HepG2 (cell line): Measurements from ENCODE around the gene PDE4D. TPM values are rescaled to one million over a fixed set of nuclear protein-coding genes. Genes with fewer than 3 reads are reported as not detected.
A peak's percentile ranks its signal among the peaks of the same experiment; 100 is the strongest.

Source experiments
- AGO1 ChIP-seq: fragments of 200-400 bp; formaldehyde crosslinking; IDR thresholded peaks from 2 replicates; pipeline ENCODE4 v1.6.1; 2017; ENCODE audit warnings: mild to moderate bottlenecking, low read depth, low read length, moderate library complexity; ENCODE audit not compliant: poor library complexity, severe bottlenecking
- ARID3A ChIP-seq: IDR thresholded peaks from 2 replicates; pipeline ENCODE4 v1.6.1; 2012; ENCODE audit warnings: low read depth, low read length, improper control_type of control experiment
- CEBPG ChIP-seq: IDR thresholded peaks from 2 replicates; pipeline ENCODE4 v1.6.1; 2016
- CREB1 ChIP-seq, 2 experiments: fragments of 450-650 bp in 1 of 2; IDR thresholded peaks; 2 replicates each; pipeline ENCODE4 v1.6.1; 2016 to 2017; ENCODE audit warnings: control low read depth in 1 of 2, mild to moderate bottlenecking in 1 of 2, missing compliant biosample characterization in 1 of 2, missing genetic modification characterization in 1 of 2
- FOXA3 ChIP-seq: IDR thresholded peaks from 2 replicates; pipeline ENCODE4 v1.6.1; 2016; ENCODE audit warnings: missing genetic modification reagents, missing compliant biosample characterization
- GATAD2A ChIP-seq: IDR thresholded peaks from 2 replicates; pipeline ENCODE4 v1.6.1; 2016
- HOMEZ ChIP-seq: IDR thresholded peaks from 2 replicates; pipeline ENCODE4 v1.6.1; 2016; ENCODE audit warnings: low read depth
- MAFF ChIP-seq: IDR thresholded peaks from 2 replicates; pipeline ENCODE4 v1.6.1; 2011; ENCODE audit warnings: low read depth, low read length, improper control_type of control experiment
- MEF2D ChIP-seq: sonication (generic); formaldehyde crosslinking; IDR thresholded peaks from 2 replicates; pipeline ENCODE4 v1.5.1; 2020; ENCODE audit warnings: mild to moderate bottlenecking, missing genetic modification reagents
- NR2F6 ChIP-seq, 2 experiments: IDR thresholded peaks; 2 replicates each; pipeline ENCODE4 v1.6.1; 2016; ENCODE audit warnings: antibody characterized with exemption in 1 of 2, mild to moderate bottlenecking in 1 of 2
- PAXIP1 ChIP-seq: sonication (generic); formaldehyde crosslinking; conservative IDR thresholded peaks from 2 replicates; pipeline ENCODE4 v1.4.0; 2020; ENCODE audit warnings: mild to moderate bottlenecking, missing genetic modification reagents, moderate library complexity
- RBFOX2 ChIP-seq: fragments of 200-400 bp; formaldehyde crosslinking; IDR thresholded peaks from 2 replicates; pipeline ENCODE4 v1.6.1; 2017; ENCODE audit warnings: low read depth, mild to moderate bottlenecking, low read length
- SOX5 ChIP-seq: IDR thresholded peaks from 2 replicates; pipeline ENCODE4 v1.6.1; 2016; ENCODE audit warnings: borderline replicate concordance
- ZNF740 ChIP-seq: sonication (generic); formaldehyde crosslinking; IDR thresholded peaks from 2 replicates; pipeline ENCODE4 v1.4.0; 2020; ENCODE audit warnings: missing genetic modification reagents
- ZNF782 ChIP-seq: sonication (generic); formaldehyde crosslinking; IDR thresholded peaks from 2 replicates; pipeline ENCODE4 v1.4.0; 2020; ENCODE audit warnings: missing genetic modification reagents, mild to moderate bottlenecking, borderline replicate concordance
- ZSCAN9 ChIP-seq: IDR thresholded peaks from 2 replicates; pipeline ENCODE4 v1.6.1; 2016; ENCODE audit warnings: borderline replicate concordance
- polyA plus RNA-seq, 8 experiments: library from polyadenylated mRNA; depleted of rRNA in 3 of 8; stranded (reverse) in 7 of 8; unstranded in 1 of 8; fragments of >200 nt; fragmentation: Illumina TruSeq in 4 of 8; extraction: Trizol in 4 of 8; gene quantifications; 2 replicates each; pipeline versions ENCODE4 v1.2.1 to v1.2.3, GENCODE V29; 2011 to 2016; ENCODE audit warnings: low read depth in 4 of 8, missing spikeins in 1 of 8, mixed read lengths in 1 of 8; ENCODE audit not compliant: insufficient read depth in 1 of 8
- total RNA-seq, 5 experiments: library from RNA; depleted of rRNA; stranded (reverse); fragments of >200 nt; fragmentation: Illumina TruSeq; extraction: Trizol; gene quantifications; 2 replicates each; pipeline ENCODE4 v1.2.3, GENCODE V29; 2016; ENCODE audit warnings: low read depth in 1 of 5
- TF ChIP-seq, protein P1 (sequence below): sonication (generic); formaldehyde crosslinking; conservative IDR thresholded peaks from 2 replicates; pipeline ENCODE4 v1.4.0; 2020; ENCODE audit warnings: missing genetic modification reagents
- TF ChIP-seq, protein P2 (sequence below): sonication (generic); formaldehyde crosslinking; IDR thresholded peaks from 2 replicates; pipeline ENCODE4 v1.4.0; 2020; ENCODE audit warnings: missing genetic modification reagents

Gene PDE4D
- total and polyA plus RNA-seq, 2 of the 13 experiments (the other 11 are each of a cell fraction or from before 2014, with no cell fraction given), result 7.0 to 12.2 TPM

GRCh38 chr5:59069438-59070079 lies 824.0 kb downstream of the PDE4D start (continued):
- TF ChIP-seq ARID3A (peak; percentile 13; the same call in 1 of the 2 replicates), AGO1 (no peak), ZNF782 (CRISPR knock-in tag) (no peak), MAFF (peak; percentile 48), FOXA3 (CRISPR knock-in tag) (peak; percentile 42; the same call in 1 of the 2 replicates), GATAD2A (peak; percentile 68; the same call in 1 of the 2 replicates), MEF2D (CRISPR knock-in tag) (peak; percentile 34; the same call in 1 of the 2 replicates), NR2F6 (IDR thresholded peaks at IDR 0.05) (no peak), NR2F6 (CRISPR knock-in tag; IDR thresholded peaks at IDR 0.05) (0 out of 2 replicates have a peak, but pooled peaks have one; percentile 17), CEBPG (CRISPR knock-in tag) (0 out of 2 replicates have a peak, but pooled peaks have one; percentile 7), RBFOX2 (no peak), PAXIP1 (CRISPR knock-in tag) (peak; percentile 37; the same call in 1 of the 2 replicates), ZSCAN9 (CRISPR knock-in tag) (0 out of 2 replicates have a peak, but pooled peaks have one; percentile 10), ZNF740 (CRISPR knock-in tag) (no peak), CREB1 (IDR thresholded peaks at IDR 0.05) (0 out of 2 replicates have a peak, but pooled peaks have one; percentile 18), CREB1 (CRISPR knock-in tag; IDR thresholded peaks at IDR 0.05) (no peak), SOX5 (CRISPR knock-in tag) (peak; percentile 62; the same call in 1 of the 2 replicates), HOMEZ (CRISPR knock-in tag) (peak; percentile 94)
- TF ChIP-seq, protein P1, sequence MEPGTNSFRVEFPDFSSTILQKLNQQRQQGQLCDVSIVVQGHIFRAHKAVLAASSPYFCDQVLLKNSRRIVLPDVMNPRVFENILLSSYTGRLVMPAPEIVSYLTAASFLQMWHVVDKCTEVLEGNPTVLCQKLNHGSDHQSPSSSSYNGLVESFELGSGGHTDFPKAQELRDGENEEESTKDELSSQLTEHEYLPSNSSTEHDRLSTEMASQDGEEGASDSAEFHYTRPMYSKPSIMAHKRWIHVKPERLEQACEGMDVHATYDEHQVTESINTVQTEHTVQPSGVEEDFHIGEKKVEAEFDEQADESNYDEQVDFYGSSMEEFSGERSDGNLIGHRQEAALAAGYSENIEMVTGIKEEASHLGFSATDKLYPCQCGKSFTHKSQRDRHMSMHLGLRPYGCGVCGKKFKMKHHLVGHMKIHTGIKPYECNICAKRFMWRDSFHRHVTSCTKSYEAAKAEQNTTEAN, result 0 out of 2 replicates have a peak, but pooled peaks have one; percentile 52
- TF ChIP-seq, protein P2, sequence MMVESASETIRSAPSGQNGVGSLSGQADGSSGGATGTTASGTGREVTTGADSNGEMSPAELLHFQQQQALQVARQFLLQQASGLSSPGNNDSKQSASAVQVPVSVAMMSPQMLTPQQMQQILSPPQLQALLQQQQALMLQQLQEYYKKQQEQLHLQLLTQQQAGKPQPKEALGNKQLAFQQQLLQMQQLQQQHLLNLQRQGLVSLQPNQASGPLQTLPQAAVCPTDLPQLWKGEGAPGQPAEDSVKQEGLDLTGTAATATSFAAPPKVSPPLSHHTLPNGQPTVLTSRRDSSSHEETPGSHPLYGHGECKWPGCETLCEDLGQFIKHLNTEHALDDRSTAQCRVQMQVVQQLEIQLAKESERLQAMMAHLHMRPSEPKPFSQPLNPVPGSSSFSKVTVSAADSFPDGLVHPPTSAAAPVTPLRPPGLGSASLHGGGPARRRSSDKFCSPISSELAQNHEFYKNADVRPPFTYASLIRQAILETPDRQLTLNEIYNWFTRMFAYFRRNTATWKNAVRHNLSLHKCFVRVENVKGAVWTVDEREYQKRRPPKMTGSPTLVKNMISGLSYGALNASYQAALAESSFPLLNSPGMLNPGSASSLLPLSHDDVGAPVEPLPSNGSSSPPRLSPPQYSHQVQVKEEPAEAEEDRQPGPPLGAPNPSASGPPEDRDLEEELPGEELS (CRISPR knock-in tag), result peak; percentile 63
